Amygdala (tissue), 56 donors: Measurements from ENCODE around the gene TBL1Y.
"Not testable (repeated sequence)": the region's sequence is repeated elsewhere in the genome, so short reads cannot be mapped to it uniquely, and the experiment has no call there.

Source experiments
- DNase-seq, 56 donors: peaks; one replicate each; lab custom pipeline; 2025; lab: John Stamatoyannopoulos, UW

TBL1Y gene

DNA sequence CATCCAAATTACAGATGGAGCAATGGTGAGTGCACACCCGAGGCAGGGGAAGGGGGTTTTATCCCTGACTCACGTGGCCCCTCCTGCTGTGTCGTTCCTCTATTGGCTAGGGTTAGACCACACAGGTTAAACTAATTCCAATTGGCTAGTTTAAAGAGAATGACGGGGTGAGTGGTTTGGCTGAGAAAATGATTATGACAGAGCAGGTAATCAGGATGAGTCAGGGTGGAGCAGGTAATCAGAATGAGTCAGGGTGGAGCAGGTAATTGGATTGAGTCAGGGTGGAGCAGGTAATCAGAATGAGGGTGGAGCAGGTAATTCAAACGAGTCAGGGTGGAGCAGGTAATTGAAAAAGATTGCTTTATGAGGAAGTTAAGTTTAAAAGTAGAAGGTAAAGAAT, 146.4 kb downstream of the TBL1Y start:
- DNase-seq, result no peak

DNA sequence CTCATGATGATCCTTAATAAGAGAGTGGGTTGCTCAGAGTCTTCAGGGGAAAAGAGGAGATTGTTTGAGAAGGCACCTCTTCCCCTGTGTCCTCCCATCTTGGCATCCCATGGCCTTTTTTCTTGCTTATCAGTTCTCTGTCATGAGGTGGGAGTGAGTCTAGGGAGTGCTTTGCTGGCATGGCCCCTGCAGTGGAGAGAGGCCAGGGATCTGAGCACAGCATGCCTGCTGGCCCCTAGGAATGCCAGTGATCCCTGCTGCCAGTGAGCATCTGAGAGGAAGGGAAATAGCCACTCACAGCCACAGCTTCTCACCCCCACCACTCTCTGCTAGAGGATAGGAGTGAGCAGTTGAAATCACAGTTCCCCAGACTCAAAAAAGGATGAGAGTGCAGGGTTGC, 168.2 kb downstream of the TBL1Y start:
- DNase-seq, result peak in 1 of 56 donors; percentile 0

DNA sequence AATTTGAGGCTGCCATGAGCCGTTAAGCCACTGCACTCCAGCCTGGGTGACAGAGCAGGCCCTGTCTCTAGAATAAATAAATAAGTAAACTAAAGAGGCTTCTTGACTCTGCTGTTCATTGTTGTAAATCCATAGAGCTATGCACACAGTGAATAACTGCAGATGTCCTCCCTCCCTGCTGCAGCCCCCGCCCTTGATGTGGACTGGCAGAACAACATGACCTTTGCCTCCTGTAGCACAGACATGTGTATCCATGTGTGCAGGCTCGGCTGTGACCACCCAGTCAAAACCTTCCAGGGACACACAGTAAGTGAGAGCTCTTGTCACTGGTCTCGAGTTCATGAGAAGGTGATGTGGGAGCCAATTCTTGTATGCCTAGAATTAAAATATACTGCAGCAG, 170.1 kb downstream of the TBL1Y start:
- not testable (repeated sequence) for DNase-seq

DNA sequence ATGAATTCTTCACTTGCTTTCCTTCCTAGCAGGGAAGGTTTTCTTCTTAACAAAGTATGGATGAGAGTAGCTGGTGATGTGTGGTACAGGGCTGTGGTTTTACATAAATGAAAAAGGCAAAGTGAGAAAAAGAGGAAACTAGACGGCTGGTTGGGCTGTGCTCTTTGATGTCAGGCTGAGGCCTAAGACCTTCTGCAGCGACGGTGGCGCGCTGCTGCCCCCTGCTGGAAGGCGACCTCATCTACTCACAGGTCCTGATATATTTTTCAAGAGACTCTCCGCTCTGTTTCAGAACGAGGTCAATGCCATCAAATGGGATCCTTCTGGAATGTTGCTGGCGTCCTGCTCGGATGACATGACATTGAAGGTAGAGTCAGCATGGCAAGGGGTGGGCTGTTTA, 175.1 kb downstream of the TBL1Y start:
- DNase-seq, result peak in 29 of 56 donors; percentile 0 to 76 (median 19)

DNA sequence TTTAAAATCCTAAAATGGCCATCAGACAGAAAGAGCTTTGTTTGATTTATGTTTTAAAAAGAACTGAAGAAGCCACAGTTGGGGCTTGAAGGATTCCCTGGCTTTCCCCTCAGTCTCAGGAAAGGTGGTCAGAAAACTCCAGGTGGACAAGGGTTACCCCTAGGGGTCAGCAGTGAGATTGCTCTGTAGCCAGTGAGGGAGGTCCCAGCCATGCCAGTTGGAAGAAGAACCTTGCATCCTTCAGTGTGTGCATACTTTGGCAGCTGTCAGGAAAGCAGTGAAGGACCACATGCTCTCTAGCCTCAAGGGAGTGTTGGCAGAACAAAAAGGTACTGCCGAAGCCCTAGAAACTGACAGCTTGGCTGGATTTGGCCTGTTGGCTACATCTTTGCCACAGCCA, 182.3 kb downstream of the TBL1Y start:
- no peak for DNase-seq

DNA sequence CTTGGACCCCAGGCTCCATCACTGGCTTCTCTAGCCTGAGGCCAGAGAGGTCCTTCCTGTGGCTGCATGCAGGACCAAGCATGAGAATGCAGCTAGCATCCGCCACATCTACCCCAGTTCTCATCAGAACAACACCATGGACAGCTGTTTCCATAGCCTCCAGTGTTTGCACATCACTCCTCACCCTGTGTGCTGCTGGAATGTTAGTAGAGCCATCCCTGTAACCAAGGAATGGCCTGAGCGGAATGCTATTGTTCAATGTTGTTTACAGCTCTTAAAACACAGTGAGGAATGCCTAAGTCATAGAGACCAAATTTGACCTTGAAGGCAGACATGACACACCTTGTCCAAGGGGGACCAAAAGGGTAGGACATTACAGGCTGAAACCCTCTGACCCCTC, 183.9 kb downstream of the TBL1Y start:
- no peak for DNase-seq

DNA sequence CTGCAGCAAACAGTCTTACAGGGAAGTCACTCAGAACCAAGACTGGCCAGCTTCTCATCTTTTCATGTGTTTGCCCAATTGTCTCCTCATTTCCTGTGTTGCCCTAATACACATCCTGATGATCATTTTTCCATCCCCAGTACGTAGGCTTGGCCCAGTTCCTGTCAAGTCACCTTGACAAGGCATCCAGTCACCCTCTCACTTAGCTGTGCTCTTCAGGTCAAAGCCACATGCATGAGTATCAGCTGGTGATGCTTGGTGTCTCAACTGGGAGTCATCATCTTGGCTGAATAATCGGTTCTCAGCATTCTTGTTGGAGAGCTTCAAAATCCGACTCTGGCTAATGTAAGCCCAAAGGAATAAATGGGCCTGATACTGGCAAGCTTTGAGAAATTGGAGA, 186.5 kb downstream of the TBL1Y start:
- DNase-seq, result no peak

DNA sequence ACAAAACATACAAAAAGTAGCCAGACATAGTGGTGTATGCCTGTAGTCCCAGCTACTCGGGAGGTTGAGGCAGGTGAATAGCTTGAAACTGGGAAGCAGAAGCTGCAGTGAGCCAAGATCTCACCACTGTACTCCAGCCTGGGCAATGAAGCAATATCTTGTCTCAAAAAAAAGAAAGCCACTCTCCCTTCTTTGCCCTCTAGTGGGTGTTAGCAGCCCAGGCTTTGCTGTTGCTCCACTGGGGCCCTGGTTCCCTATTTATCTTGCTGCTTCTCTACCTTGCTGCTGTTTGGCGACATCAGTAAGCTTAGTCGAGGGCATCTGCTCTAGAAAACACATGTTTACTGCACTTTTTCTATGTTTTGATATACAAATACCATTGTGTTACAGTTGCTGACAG, 189.2 kb downstream of the TBL1Y start:
- DNase-seq, result no peak

DNA sequence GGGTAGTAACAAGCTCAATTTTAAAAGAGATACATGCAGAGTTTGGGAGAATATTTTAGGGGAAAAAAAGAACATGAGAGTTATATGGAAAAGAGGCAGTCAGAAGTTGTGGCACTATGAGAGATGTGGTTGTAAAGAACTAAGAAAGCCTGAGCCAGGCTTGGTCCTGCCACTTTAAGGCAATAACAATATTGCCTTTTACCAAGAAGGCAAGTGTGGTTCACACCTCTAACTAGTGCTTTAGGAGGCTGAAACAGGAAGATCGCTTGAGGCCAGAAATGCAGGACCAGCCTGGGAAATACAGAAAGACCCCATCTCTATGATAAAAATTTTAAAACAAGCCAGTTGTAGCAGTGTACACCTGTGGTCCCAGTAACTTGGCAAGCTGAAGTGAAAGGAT, 192.2 kb downstream of the TBL1Y start:
- no peak for DNase-seq

DNA sequence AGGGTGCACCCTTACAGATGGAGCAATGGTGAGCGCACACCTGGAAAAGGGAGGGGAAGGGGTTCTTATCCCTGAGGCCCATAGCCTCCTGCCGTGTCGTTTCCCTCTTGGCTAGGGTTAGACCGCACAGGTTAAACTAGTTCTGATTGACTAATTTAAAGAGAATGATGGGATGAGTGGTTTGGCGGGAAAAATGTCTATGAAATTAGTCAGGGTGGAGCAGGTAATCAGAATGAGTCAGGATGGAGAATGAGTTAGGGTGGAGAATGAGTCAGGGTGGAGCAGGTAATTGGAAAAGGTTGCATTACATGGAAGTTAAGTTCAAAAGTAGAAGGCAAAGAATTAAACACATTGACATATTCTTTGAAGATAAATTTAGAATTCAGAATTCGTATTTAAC, 196.7 kb downstream of the TBL1Y start:
- DNase-seq, result no peak

DNA sequence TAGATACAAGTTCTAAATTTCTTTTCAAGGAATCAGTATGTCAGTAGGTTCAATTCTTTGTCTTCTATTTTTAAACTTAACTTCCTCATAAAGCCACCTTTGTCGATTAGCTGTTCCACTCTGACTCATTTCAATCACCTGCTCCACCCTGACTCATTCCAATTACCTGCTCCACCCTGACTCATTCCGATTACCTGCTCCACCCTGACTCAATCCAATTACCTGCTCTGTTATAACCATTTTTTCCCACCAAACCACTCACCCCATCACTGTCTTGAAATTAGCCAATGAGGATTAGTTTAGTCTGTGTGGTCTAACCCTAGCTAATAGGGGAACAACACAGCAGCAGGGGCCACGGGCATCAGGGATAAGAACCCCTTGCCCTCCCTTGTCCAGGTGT, 199.6 kb downstream of the TBL1Y start:
- no peak for DNase-seq

DNA sequence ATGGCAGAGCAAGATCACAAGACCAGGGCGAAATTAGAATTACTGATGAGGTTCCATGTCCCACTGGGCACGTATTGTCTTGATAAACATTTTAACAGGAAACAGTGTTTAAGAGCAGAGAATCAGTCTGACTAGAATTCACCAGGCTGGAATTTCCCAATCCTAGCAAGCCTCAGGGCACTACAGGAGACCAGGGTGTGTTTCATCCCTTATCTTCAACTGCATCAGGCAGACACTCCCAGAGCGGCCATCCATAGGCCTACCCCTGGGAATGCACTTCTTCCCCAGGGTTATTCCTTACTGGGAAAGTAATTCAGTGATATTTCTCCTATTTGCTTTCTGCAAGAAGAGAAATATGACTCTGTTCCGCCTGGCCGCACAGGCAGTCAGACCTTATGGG, 205.4 kb downstream of the TBL1Y start:
- DNase-seq, result no peak

DNA sequence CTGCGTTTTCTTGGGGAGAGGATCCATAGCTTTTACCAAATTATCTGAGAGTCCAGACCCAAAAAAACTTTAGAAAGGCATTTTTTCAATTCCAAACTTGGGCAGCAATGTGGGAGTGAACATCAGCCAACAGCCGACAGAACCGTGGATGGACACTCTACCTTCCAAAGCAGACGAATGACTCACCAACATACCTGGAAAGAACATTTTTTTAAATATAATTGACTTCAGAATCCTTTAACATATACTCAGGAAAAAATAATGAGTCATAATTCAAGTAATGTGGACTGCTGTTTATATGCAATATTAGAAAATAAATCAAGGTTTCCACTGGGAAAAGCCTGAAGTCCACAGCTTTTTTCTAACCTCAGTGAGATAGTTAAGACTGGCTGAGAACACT, 211.7 kb downstream of the TBL1Y start:
- DNase-seq, result no peak

DNA sequence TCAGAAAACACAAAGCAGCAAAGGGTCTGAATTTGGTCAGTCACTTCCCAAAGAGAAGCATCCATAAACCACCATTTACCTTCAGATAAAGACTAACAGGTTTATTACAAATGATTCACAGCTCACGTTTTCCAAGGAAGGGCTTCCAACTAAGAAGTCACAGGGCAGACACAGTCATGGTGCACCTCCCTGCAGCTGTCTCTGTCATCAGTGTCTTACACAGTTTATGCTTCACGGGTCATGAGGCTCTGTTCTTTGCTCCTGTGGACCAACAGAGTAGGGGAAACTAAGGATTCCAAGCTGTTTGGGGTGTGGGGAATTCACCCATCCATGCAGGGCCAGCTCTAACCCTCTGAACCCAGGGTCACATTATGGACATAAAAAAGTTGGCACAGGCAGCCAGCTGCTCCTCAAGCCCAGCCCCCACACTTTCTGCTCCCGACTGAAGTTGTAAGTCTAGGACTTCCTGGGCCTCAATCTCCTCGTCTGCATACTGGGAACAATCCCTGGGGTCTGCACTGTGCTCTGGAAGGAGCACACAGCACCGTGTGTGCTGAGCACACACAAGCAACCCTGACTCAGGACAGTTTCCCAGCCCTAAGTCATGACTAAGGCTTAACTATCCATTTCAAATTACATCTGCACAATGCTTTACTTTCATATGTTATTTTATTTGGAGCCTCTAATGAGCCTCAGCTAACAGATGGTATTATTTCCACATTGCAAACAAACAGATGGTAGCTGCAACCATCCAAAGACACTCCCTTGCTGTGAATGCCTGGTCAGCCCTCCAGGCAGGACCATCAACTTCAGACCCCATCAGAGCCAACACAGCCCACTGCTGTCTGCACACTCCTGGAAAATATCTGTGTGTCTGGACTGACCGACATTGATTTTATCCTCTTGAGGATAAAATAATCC, 214.9 kb downstream of the TBL1Y start:
- no peak for DNase-seq

DNA sequence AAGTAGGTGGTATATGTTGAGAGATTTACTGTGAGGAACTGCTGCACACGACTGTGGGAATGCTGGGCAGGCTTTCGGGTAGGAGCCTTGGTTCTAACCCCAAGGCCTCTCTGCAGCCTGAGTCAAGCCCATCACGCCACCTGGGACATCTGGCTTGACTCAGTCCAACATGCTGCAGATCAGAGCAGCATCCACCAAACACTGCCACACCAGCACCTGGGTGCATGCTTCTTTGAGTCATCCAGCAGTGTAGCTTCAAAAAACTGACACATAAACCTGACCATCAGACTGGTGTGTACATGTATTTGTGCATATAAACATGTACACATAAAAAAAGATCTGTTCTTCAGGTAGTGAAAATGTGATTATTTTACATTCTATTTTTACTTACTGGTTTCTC, 217.7 kb downstream of the TBL1Y start:
- DNase-seq, result no peak
